GM19351 (cell line): ENCODE measurements around the gene TBC1D14.
A peak's percentile ranks its signal among the peaks of the same experiment; 100 is the strongest.

Experiments used
- ATAC-seq: cut with Tn5 transposase; IDR thresholded peaks from one replicate; pipeline ENCODE4 v1.9.1; 2021; ENCODE audit warnings: mild to moderate bottlenecking, moderate library complexity; ENCODE audit not compliant: unreplicated experiment

The TBC1D14 gene

DNA sequence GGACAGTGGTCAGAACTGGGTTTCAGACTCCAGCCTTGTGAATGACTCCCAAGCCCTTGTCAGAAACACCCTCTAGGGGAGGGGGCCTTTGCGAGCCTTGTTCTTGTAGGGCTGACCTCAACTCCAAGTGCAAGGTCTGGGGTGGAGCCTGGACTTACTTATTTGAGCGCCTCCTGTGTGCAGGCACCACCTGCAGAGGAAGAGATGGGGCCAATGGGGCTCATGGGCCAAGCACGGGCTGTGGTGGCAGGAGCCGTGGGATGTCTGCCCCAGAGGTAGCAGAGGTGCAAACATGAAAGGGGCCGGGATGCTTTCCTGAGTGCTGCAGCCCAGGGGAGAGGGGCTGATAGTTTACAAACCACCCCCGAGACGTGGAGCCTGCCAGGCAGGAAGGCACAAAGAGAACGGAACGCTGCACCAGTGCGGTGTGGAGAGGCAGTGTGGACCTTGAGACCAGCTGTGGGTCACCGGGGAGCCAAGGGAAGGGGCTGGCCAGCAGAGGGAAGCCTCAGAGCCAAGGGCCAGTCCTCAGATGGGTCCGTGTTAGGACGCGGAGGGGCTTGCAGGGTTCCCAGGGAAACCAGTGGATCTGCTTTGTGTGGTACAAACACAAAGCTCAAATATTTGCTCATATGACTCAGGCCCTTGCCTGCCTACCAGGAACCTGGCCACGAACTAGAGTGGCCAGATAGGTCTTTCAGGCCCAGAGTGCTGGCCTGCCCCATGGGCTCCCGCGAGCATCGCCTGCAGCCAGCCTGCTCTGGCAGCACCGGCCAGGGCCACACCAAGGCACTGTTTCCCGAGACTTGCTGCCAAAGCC, 124.8 kb downstream of the TBC1D14 start:
- no peak for ATAC-seq

DNA sequence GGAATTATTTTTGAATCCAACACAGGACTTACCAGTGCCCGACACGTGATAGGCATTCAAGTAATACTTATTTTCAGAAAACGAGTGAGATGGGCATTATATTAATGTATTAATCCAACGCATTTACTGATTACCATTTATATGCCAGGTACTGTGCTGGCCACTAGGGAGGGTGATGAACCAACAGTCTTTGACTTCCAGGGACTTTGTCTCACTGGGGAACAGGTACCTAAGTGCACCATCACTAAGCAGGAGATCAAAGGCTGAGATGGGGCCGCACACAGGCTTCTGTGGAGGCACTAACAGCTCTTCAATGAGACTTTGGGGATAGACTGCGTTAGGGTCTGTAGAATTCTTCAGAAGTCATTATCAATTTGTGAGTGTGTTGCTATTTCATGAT, 127.8 kb downstream of the TBC1D14 start:
- no peak for ATAC-seq

DNA sequence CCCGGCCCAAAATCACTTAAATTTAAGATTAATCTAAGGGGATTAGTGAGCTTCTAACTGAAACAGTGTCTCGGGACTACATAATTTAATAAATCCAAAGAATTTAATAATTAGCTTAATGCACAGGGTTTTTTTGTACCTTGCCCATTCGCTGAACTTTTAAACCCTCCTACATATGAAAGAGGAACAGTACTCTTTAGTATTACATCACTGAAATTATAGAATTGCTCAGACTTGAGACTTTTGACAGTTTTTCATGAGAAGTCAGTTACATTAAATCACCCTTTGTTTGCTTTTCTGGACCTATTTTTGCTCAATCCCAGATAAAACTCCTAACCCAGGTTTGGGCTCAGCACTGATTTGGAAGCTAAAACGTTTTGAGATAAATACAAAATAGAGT, 131.1 kb downstream of the TBC1D14 start:
- ATAC-seq = no peak

DNA sequence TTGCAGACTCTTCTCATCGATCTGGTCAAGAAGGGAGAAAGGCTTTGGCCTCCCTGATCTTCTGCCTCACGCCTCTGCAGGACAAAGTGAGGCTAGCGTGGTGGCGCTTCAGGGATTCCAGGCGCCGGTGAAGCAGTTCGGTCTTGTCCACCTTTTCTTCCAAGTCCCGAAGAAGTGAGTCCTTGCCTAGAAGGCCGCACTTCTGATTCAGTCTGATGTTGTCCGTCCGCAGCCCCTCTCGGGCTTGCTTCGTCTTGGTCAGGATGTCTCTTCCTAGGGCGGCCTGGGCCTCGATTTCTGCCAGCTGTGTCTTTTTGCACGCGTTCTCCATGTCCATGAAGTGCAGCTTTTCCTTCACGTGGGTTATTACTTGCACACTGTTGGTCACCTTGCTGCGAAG, 131.6 kb downstream of the TBC1D14 start:
- no peak for ATAC-seq

DNA sequence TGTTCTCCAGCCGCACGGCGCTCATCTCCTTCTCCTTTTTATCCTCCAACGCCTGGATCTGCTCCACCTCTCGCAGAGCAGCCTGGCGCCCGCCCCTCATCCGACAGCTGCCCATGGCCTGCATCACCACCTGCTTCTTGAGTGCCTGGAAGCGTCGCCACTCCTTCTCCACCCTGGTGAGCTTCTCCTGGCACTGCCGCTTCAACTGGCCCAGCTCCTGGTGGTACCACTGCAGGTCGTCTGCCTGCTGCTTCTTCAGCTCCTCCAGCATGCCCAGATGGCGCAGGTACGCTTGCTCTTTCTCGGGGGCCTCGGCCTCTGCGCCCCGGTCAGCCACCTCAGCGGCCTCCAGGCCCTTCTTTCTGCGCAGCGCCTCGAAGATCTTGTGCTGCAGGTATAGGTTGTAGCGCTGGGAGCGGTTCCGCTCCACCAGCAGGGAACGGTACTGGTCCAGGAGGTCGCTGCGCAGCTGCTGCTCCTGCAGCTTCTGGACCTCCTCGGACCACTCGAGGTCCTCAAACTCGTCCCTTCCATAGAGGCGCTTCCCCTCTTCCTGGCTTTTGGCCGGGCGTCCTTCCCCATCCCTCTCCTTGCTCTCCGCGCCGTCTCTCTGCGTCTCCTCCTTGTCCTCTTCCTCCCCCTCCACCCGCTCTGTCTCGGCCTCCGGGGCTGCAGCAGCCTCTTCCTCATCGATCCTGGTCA, 132.3 kb downstream of the TBC1D14 start:
- ATAC-seq = no peak

DNA sequence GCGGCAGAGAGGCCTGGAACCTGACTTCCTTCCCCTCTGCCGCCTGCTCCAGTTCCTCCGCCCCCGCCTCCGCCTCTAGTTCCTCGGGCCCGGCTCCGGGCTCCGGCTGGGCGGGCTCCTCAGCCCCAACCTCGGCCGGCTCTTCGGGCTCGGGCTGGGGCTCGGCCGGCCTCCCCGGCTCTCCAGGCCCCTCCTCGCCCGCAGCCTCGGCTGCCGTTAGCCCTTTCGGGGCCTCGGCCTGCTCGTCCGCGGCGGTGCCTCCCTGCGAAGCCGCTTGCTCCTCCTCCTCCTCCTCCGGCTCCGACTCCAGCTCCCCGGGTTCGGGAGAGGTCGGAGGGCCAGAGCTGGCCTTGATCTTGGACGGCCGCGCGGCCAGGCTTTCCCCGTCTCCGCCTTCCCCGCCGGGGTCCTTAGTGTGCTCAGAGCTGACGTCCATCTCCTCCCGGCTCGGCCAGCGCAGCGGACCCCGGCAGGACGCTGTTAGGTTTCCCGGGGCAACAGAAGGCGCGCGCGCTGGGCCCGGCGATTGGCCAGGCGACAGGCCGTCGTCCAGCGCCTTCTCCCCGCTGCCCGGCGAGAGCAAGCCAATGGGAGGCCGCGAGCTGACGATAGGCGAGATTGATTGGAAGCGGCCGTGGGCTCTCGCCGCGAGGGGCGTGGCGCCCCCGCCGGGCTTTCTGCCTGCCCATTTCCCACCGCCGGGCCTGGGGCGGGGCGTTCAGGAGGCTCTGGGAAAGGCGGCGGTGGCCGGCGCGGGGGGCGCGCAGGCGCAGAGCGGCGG, 133.1 kb downstream of the TBC1D14 start:
- ATAC-seq = peak; percentile 72

DNA sequence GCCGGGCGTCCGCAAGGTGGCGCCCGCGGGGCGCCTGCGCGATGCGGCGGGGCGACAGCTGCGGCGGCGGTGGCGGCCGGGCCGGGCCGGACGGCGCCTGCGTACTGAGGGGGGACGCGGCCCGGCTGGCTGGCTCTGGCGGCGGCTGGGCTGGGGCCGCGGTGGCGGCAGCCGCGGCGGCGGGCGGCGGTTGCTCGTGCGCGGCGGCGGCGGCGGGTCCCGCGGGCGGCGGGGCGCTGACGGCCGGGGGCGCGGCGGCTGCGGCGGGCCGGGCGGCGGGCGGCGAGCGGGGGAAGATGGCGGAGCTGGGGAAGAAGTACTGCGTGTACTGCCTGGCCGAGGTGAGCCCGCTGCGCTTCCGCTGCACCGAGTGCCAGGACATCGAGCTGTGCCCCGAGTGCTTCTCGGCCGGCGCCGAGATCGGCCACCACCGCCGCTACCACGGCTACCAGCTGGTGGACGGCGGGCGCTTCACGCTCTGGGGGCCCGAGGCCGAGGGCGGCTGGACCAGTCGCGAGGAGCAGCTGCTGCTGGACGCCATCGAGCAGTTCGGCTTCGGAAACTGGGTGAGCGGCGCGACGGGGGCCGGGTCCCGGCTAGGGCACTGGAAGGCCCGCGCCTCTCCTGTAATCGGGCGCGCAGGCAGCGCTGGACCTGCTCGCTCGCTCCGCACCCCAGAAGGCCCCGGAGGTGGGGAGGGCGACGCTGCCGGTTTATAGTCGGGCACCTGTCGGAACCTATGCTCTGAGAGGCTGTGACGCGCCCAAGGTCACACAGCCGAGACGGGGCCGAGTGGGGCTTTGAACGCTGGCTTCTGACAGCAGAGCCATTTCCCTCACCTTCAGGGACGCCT, 133.9 kb downstream of the TBC1D14 start, which contains the start of gene TADA2B:
Gene TADA2B (plus strand): TSS at position 89 of the 853 bp plus-strand sequence. CDS start 208 bp downstream, at position 297.
- ATAC-seq = peak; percentile 24

DNA sequence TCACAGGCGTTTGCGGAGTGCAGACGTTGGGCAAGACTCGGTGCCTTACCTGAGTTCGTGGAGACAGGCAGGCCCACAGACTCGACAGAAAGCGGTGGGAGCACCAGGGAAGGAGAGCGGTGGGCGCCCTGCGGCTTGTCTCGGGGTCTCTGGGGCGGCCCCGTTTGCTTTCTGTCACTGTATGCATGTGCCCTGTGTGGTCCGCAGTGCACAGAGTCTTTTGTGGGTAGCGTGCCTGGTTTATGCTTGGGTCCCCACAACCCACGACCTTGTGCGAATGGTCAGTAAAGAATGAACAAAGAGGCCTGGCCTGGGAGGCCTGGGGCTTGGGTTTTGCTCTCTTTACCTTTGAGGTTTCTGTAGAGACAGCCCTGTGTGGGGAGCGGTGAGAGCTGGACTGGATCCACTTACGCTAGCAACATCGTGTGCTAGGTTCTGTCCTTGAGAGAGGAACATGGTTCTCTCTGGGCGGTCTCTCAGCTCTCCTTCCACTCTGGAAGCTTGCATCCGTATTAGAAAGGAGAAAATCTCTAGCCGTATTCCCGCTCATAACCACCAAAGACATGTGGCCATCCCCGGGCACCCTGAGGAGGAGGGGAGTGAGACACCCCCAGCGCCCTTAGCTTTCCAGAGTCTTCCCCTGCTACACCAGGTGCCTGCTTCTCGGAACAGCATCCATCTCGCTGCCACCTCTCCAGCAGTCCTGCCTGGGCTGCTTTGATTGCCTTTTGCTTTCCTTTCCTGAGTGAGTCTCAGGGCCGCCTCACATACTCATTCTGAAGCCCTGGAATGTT, 134.7 kb downstream of the TBC1D14 start:
- ATAC-seq = no peak

DNA sequence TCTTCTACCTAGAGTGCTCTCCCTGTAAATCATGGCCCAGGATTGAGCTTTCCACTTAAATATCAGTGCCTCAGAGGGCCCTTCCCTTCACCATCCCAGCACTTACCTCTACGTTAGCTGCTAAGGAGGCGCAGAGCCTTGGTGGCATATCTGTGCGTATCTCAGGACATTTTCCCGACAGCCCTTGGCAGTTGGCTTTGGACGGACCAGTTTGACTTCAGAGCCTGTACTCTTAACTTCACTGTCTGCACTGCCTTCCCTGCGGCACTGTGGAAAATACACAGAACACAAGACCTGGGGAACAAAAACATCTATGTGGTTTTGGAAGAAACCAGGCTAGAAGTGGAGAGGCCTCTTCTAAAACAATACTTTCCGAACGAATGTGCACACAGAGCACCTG, 135.9 kb downstream of the TBC1D14 start:
- ATAC-seq = no peak

DNA sequence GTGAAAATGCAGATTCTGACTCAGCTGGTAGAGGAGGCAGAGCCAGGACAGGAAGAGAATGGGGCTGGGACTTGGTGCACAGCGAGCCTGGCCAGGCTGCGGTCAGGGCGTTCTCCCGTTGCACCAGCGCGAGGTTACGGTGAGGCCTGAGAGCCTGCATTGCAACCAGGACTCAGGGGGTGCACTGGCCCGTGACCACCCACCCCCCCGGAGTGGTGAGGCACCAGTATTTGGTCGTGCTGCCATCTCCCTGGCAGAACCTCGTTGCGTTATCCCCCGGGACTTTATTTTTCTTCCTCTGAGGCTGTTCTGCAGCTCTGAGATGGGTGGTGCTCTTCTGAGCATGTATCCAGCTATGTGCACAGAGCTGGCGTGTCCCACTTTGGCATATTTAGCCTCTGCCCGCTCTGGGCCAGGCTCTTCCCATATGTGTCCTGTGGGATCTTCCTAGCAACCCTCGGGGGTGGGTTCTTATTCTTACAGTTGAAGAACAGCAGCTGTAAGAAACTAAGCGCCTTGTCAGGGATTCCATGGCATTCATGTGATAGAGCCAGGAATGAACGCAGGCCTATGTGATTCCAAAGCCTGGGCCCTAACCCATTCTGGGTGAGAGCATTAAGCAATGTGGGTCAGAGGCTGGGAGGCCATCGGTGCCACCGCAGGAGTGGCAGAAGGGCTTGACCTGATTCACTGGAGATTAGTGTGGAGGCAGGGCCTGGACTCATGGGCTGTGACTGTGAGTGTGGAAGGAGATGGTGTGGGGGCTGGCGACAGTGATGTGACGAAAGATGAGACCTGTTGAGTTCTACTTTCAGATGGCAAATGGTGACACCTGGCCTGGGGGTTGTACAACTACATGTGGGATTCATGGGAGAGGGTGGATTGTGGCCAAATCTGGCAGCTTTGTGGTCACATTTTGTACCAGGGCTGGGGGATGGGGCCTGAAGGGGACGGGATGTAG, 136.6 kb downstream of the TBC1D14 start:
- peak; percentile 36 for ATAC-seq

DNA sequence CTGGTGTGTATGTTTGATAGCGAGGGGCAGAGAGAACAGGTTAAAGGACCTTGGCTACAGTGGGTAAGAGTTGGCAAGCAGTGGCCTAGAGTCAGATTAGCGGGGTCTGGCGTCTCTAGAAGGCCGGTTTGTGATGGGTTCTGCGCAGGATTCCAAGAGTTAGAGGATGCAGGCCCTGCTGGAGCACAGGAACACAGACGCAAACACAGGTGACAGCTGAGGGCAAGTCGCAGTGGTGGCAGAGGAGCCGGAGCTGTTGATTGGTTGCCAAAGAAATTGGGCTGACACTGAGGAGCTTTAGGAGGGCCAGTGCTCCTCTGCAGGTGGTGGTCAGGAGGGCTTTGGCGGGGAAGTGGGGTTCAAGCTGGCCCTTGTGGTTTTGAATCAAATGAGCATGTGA, 137.3 kb downstream of the TBC1D14 start:
- no peak for ATAC-seq

DNA sequence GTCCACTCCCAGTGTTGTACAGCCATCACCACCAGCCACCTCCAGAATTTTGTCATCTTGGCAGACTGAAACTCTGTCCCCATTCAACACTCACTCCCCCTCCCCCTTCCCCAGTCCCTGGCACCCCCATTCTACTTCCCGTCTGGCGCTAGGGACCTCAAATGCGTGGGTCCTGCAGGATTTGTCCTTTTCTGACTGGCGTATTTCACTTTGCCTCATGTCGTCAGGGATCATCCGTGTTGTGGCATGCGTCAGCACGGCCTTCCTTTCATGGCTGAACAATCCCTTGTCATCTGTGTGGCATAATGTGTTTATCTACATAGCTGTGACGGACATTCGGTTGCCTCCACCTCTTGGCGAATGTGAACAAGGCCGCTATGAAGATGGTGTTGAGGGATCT, 139.0 kb downstream of the TBC1D14 start:
- ATAC-seq = no peak

DNA sequence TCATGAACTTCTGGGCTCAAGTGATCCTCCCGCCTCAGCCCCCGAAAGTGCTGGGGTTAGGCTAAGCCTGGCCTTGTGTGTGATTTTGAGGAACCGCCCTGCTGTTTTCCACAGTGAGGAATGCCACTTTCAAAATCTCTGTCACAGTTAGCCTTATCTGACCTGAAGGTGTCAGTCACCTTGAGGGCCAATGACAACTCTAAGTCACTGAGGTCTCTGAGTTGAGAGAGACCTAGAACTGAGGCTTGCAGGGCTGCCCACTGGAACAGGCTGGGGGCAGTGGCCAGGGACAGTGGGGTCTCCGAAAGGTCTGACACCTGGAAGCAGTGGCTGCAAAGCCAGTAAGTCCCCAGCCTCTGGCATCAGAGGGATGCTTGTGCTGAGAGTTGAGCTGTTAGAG, 139.7 kb downstream of the TBC1D14 start:
- no peak for ATAC-seq

DNA sequence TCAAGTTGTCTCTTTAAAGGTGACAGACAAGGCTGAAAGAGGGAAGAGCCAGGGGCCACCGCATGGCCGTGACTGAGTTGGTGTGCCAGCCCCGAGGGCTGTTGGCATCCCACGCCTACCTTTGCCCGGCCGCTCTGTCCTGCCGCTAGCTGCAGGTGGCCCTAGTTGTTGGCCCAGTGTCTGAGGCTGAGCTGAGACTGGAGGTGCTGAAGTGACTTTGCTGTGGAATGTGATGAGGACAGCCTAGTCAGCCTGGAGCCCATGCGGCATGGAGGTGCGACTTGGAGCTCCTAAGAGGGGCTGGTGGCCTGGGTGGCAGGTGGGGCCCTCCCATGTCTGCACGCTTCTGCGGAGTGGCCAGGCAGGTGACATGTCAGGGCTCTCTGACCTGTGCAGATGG, 140.1 kb downstream of the TBC1D14 start:
- ATAC-seq = no peak

DNA sequence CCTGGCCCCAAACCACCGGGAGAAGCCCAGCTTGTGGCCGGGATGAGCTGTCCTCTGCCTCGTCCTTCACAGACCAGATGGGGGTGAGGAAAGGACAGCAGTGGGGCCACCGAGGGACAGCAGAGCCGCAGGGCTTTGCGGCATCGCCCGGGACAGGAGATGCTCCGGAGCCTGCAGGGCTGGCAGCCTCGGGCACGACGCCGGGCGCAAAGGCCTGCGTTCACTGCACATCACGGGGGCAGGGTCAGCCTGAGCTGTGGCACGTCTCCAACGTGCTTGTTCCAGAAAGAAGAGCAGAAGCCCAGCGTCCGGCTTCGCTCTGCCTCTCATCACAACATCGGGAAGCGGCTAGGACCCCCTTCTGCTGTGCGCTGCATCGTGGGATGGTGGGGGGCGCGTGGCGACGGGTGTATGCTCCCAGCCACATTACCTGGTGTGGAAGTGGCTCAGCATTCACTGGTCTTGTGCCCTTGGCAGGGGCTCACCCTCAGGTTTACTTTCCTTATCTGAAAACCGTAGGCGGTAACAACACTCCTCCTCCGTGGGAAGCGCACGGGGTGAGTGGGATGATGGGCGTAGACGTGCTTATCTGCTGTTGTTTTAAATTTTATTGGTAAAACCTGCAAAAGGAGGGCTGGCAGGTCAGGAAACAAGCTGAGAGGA, 141.0 kb downstream of the TBC1D14 start:
- no peak for ATAC-seq

DNA sequence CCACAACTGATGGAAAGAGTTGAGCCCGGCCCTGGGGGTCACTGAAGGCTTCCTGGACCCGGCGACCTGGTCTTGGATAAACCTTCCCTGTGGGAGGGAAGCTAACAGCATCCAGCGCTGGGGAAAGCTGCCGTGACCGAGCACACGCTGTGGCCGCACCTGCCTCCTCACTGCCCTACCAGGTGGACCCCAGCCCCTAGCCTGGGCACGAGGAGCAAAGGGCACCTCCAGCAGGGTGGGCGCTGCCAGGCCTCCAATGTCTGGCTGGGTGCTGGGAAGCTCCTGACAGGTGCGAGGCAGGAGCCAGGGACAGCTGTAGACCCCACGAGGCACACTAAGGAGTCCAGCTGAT, 141.5 kb downstream of the TBC1D14 start:
- no peak for ATAC-seq

DNA sequence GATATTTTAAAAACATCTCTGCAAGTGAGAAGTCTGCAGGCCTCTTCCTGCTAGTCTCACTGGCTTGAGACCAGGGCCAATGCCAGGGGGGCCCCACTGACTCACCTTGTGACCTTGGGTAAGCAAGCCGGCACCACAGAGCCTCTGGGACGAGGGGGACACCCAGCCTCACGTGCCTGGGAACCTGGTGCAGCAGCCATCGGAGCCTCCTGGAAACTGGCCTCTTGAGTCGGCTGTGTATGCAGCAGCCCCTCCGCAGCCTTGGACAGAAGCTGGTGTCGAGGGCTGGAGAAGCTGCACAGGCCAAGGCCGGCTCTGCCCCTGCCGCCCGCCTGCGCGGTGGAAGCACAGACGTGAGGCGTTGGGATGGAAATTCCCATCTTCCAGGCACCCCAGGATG, 142.3 kb downstream of the TBC1D14 start:
- ATAC-seq = no peak

DNA sequence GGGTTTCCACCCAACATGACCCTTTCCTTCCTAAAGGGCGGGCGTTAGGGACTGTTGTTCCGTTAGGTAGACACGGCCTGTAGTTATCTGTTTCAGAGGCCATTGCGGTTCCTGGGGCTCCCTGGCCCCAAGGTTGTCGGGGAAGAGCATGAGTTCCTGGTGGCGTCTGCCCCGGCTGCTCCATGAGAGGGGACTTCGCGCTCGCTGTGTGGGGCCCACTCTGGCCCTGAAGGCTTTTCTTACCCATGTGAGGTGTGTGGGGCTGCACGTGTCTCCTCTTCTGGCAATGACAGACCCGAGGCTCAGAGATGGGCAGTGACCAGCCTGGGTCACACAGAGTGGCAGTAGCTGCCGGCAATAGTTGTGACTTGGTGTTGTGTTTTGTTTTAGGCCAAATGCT, 142.7 kb downstream of the TBC1D14 start:
- ATAC-seq = no peak
